Endothelial cell of umbilical vein (primary cell): ENCODE measurements around the gene LTK. TPM values are rescaled to one million over a fixed set of nuclear protein-coding genes. Genes with fewer than 3 reads are reported as not detected.
A peak's percentile ranks its signal among the peaks of the same experiment; 100 is the strongest.

Experiments
- BruUV-seq: library from RNA; stranded (reverse); fragments of 400-500 nt; replicated peaks from 2 replicates; lab custom pipeline; 2021; lab: Mats Ljungman, UMichigan
- CTCF ChIA-PET: fragments of 300-600, 350-600 bp; sonication (Branson Sonifier 250); formaldehyde crosslinking; loops from one replicate; lab custom pipeline; 2021; ENCODE audit warnings: antibody characterized with exemption, inconsistent platforms; lab: Charles Lee
- POLR2A ChIA-PET: fragments of 300-600, 350-600 bp; sonication (Branson Sonifier 250); formaldehyde crosslinking; loops from one replicate; lab custom pipeline; 2021; ENCODE audit warnings: antibody characterized with exemption, inconsistent platforms; lab: Charles Lee
- DNase-seq: peaks from one replicate; pipeline ENCODE4 v3.0.0-alpha.2; 2011; ENCODE audit warnings: low read depth, low spot score
- FAIRE-seq: peaks from 2 replicates; lab custom pipeline; 2011; peaks lifted over from hg19 to GRCh38; lab: Jason Lieb, UNC
- H2AFZ ChIP-seq: 2 replicates; pipeline ENCODE4 v1.6.0; 2012; ENCODE audit warnings: low read depth, low read length, control low read depth, inconsistent platforms
- H3K27ac ChIP-seq: 2 replicates; pipeline ENCODE4 v1.5.1; 2011; ENCODE audit warnings: low read depth, mild to moderate bottlenecking, control low read depth, low read length, moderate library complexity; ENCODE audit not compliant: insufficient read depth
- H3K27me3 ChIP-seq, 2 experiments: 2 replicates each; pipeline versions ENCODE4 v1.6.0 to v1.6.1; 2011; ENCODE audit warnings: low read length in 2 of 2, mixed read lengths in 1 of 2; ENCODE audit not compliant: control insufficient read depth in 2 of 2, insufficient read depth in 2 of 2
- H3K36me3 ChIP-seq, 2 experiments: 2 replicates in 1 of 2; 3 replicates in 1 of 2; pipeline ENCODE4 v1.5.1; 2011; ENCODE audit warnings: low read length in 2 of 2, mild to moderate bottlenecking in 1 of 2, moderate library complexity in 1 of 2; ENCODE audit not compliant: control insufficient read depth in 2 of 2, insufficient read depth in 2 of 2; ENCODE audit errors: extremely low read depth in 1 of 2
- H3K4me1 ChIP-seq: 3 replicates; pipeline ENCODE4 v1.5.1; 2011; ENCODE audit warnings: mild to moderate bottlenecking, low read length; ENCODE audit not compliant: control insufficient read depth, insufficient read depth; ENCODE audit errors: extremely low read depth
- H3K4me2 ChIP-seq: 2 replicates; pipeline ENCODE4 v1.6.1; 2011; ENCODE audit warnings: low read length, control low read depth, mixed read lengths; ENCODE audit not compliant: insufficient read depth
- H3K4me3 ChIP-seq, 3 experiments: fragments of 200-600 bp in 1 of 3; sonication (generic), shearing (Covaris generic) in 1 of 3; replicated peaks in 1 of 3; 2 replicates each; pipeline ENCODE4 v1.5.1; 2011 to 2016; ENCODE audit warnings: control low read depth in 3 of 3, low read length in 3 of 3, mild to moderate bottlenecking in 2 of 3, inconsistent platforms in 1 of 3, low read depth in 1 of 3, moderate library complexity in 1 of 3; ENCODE audit not compliant: insufficient read depth in 1 of 3
- H3K79me2 ChIP-seq: 2 replicates; pipeline ENCODE4 v1.6.0; 2012; ENCODE audit warnings: low read length, inconsistent platforms; ENCODE audit not compliant: control insufficient read depth, insufficient read depth
- H3K9ac ChIP-seq: replicated peaks from 2 replicates; pipeline ENCODE3; 2011; ENCODE audit warnings: low read length, control low read depth; ENCODE audit not compliant: insufficient read depth; ENCODE audit errors: extremely low read depth
- H3K9me1 ChIP-seq: replicated peaks from 3 replicates; pipeline ENCODE4 v1.6.0; 2011; ENCODE audit warnings: mild to moderate bottlenecking, low read length; ENCODE audit not compliant: control insufficient read depth, insufficient read depth; ENCODE audit errors: extremely low read depth
- H3K9me3 ChIP-seq: replicated peaks from 2 replicates; pipeline ENCODE4 v1.5.1; 2012; ENCODE audit warnings: low read length, inconsistent platforms; ENCODE audit not compliant: control insufficient read depth, insufficient read depth
- H4K20me1 ChIP-seq: replicated peaks from 2 replicates; pipeline ENCODE3; 2011; ENCODE audit warnings: mild to moderate bottlenecking, low read length; ENCODE audit not compliant: control insufficient read depth, insufficient read depth; ENCODE audit errors: extremely low read depth
- CTCF ChIP-seq, 2 donors: IDR thresholded peaks; 1 replicate in 1 of 2; 2 replicates in 1 of 2; pipeline ENCODE4 v1.5.1; 2011; ENCODE audit warnings: low read length in 2 of 2, mild to moderate bottlenecking in 2 of 2, moderate library complexity in 2 of 2, control low read depth in 1 of 2, inconsistent platforms in 1 of 2, low read depth in 1 of 2; ENCODE audit not compliant: insufficient read depth in 1 of 2; ENCODE audit errors: extremely low read depth in 1 of 2
- EZH2 ChIP-seq: IDR thresholded peaks from 2 replicates; pipeline ENCODE4 v1.6.1; 2012; ENCODE audit warnings: borderline replicate concordance, low read depth, mild to moderate bottlenecking, moderate library complexity, low read length, inconsistent platforms; ENCODE audit not compliant: severe bottlenecking
- POLR2AphosphoS5 ChIP-seq: IDR thresholded peaks from 2 replicates; pipeline ENCODE4 v1.6.1; 2012; ENCODE audit warnings: low read depth, mild to moderate bottlenecking, control low read depth, low read length, moderate library complexity; ENCODE audit not compliant: insufficient read depth
- dilution Hi-C: fragments of 300-500 bp; cut with MboI; formaldehyde crosslinking; loops from one replicate; pipeline ENCODE4 v1.15.0; 2019; ENCODE audit warnings: low sequenced_read_pairs; ENCODE audit not compliant: extremely low pct_ligation_motif_present
- intact Hi-C: fragments of 100-400 bp; cut with micrococcal nuclease; formaldehyde crosslinking; loops from one replicate; pipeline ENCODE4 v1.10.0; 2022
- polyA plus RNA-seq, 4 experiments: library from polyadenylated mRNA; depleted of rRNA in 3 of 4; stranded (reverse) in 3 of 4; unstranded in 1 of 4; fragments of >200 nt; gene quantifications; 2 replicates each; pipeline versions ENCODE4 v1.2.1 to v1.2.3, GENCODE V29; 2011 to 2012; ENCODE audit warnings: missing spikeins in 1 of 4
- total RNA-seq: library from RNA; stranded (reverse); gene quantifications from 2 replicates; pipeline ENCODE4 v1.2.3, GENCODE V29; 2021

LTK gene
- total and polyA plus RNA-seq, 2 donors (not counting 3 experiments of a cell fraction or from before 2014, with no cell fraction given), result 0.15 to 0.17 TPM

- Histone ChIP-seq H3K27ac (no peak overlapping the region), H4K20me1 (no peaks in the 10 kb centered on the region), H3K9ac (no peak overlapping the region), H3K4me3 (no peak overlapping the region), H3K4me2 (no peak overlapping the region), H3K9me3 (no peaks in the 10 kb centered on the region), H3K27me3 (no peaks in the 10 kb centered on the region), H3K36me3 (peaks cover 10 to 16% of the 10 kb centered on the region in 2 experiments), H2AFZ (no peak overlapping the region), H3K4me1 (peaks cover 5% of the 10 kb centered on the region), H3K9me1 (no peaks in the 10 kb centered on the region), H3K79me2 (no peaks in the 10 kb centered on the region)
- FAIRE-seq, result no peak
- dilution Hi-C loops, result no loop called here
- BruUV-seq, result no TSS peak
- ChIA-PET CTCF (interaction anchor here (0.8 to 2.5 kb wide), 35 partner anchors 10 to 347 kb away, joined by 3 to 37 read pairs (median 6); partner anchors contain the start of genes ITPKA, LTK, MAPKBP1 and RPAP1), POLR2A (no interaction called here)
- intact Hi-C loops, result loop anchor here (1.0 to 10.0 kb wide), 5 partner anchors 91 to 344 kb away; partner anchors contain the start of genes MAPKBP1 and TYRO3
- DNase-seq, result no peak
- TF ChIP-seq POLR2AphosphoS5, result no peak
Observed at GRCh38 chr15:41466711-41467110, 46.9 kb downstream of the LTK start.

GRCh38 chr15:41465822-41466421, 47.7 kb downstream of the LTK start:
- H4K20me1 ChIP-seq, result no peaks in the 10 kb centered on the region
- H3K9me3 ChIP-seq, result no peaks in the 10 kb centered on the region
- no peak overlapping the region for H3K27ac ChIP-seq
- H3K36me3 ChIP-seq, result peaks cover 10 to 12% of the 10 kb centered on the region in 2 experiments
- no peak overlapping the region for H3K4me2 ChIP-seq
- no peaks in the 10 kb centered on the region for H3K79me2 ChIP-seq
- no TSS peak for BruUV-seq
- TF ChIP-seq EZH2 (no peak), CTCF (IDR thresholded peaks at IDR 0.05; ENCODE audit: extremely low read depth in 1 of 2, insufficient read depth in 1 of 2, low read depth in 1 of 2, low read length in 2 of 2) (peak; percentile 79 to 89)
- no peaks in the 10 kb centered on the region for H3K9me1 ChIP-seq
- H3K4me1 ChIP-seq, result peaks cover 5% of the 10 kb centered on the region
- H2AFZ ChIP-seq, result no peak overlapping the region
- H3K4me3 ChIP-seq, result no peak overlapping the region
- ChIA-PET CTCF (interaction anchor here (0.5 to 2.5 kb wide), 71 partner anchors 8 to 562 kb away, joined by 3 to 37 read pairs (median 4); partner anchors contain the start of genes ITPKA, LTK, MAPKBP1 and MGA), POLR2A (no interaction called here)
- peak; percentile 75 for DNase-seq
- H3K9ac ChIP-seq, result no peak overlapping the region
- intact Hi-C loops (loop anchor here (1.0 to 10.0 kb wide), 5 partner anchors 91 to 345 kb away; partner anchors contain the start of genes MAPKBP1 and TYRO3), dilution Hi-C loops (no loop called here)
- H3K27me3 ChIP-seq, result no peaks in the 10 kb centered on the region
- FAIRE-seq, result peak; percentile 94
